Measurements from ENCODE around the gene RBM18.

The RBM18 gene

DNA sequence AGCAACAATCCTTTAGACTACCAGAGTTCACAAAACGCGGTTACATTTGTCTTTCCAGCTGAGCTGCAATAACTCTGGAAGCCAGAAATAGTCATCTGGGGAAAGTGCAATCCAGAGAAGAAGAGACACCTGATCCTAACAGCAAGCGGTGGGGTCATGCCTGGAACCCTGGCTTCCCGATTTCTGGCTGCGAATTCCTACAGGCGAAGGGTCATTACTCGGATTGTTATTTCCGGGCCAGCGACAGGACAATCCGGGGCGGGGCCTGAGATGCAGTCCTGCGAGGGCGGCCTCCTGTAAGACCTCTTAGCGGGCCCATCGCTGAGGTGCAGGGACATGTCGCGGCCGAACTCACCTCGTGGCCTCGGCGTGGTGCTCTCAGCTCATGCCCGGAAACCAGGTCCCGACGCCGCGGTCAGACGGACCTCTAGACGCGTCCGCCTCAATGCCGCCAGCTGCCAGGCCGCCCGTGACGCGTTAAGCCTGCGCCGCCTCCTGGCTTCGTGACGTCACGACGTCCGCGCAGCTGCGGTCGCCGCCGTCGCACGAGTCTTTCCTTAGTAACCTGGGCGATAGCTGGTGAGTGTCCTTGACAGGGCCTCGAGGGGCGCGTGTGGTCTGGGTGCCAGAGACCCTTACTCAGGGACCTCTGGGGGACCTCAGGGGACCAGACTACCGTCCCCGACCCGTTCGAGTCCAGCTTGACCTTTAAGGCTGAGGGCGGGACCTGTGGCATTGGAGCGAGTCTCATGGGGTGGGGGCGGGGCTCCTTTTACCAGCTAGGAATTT lies at the start of gene RBM18, which contains the start of gene MRRF:
Gene RBM18, minus strand, starts transcription at position 481 of the 789 bp plus-strand sequence. CDS start 3,348 bp downstream, outside the sequence.
Gene MRRF, plus strand, starts transcription at position 523 of the 789 bp plus-strand sequence. CDS start 6,010 bp downstream, outside the sequence.
- in situ Hi-C loops (cut with MboI; ENCODE audit: low sequenced_read_pairs) = no loop called here

DNA sequence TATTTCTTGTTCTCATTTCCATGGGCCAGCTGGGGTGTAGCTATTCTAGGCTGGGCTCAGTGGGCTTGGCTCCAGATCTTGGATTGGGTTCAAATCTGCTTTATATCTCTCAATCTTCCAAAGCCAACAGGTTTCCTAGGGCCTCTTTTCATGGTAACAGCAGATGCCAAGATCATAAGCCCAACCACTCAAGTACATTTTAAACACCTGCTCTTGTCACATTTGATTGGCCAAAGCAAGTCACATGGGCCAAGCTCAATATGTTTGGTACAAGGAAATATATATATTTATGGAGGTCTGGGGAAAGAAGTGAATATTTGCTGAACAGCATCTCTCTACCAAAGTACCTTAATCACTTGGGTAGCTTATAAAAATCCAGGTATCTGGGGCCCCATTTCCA lies 49.5 kb upstream of the RBM18 start:
- in situ Hi-C loops (cut with MboI; ENCODE audit: low sequenced_read_pairs) = no loop called here

DNA sequence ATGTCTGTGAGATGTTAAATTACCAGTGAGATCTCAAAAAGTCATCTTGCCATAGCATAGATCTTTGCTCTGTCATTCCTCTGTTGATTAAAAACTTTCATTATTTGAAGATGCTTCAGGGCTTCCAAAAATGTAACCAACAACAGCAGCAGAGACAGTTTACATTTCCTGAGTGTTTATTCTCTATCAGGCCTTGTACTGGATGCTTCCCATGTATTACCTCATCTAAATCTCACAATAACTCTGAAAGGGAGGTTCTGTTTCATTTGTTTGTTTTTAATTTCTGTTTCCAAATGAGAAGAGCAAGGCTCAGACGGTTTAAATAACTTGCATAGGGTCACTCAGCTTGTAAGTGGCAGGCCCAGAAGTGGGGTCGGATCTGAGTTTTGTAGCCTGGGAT lies 45.2 kb upstream of the RBM18 start:
- in situ Hi-C loops (cut with MboI; ENCODE audit: low sequenced_read_pairs) = no loop called here

DNA sequence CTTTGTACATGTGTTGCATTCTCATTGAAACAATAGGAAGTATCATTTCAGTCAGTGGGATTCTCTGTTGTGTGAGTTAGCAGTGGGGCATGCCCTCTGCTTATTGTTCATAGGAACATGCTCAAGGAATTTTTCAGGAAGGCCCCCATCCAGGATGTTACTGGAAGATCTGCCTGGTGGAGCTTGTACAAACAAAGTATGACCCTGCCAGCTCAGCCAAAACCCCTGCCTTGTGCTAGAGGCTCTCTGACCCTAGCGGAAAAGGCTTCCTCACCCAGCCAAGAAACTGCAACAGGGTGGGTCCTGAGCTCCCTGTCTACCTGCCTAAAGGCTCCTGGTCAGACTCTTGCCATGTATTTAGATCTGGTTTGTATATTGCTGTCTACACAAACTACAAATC lies 43.3 kb upstream of the RBM18 start:
- in situ Hi-C loops (cut with MboI; ENCODE audit: low sequenced_read_pairs) = no loop called here

- in situ Hi-C loops (cut with MboI; ENCODE audit: low sequenced_read_pairs) = no loop called here
These were observed 42.4 kb upstream of the RBM18 start for GRCh38 chr9:122307061-122307460.

GRCh38 chr9:122302237-122303093 lies 37.8 kb upstream of the RBM18 start:
- in situ Hi-C loops (cut with MboI; ENCODE audit: low sequenced_read_pairs) = no loop called here

DNA sequence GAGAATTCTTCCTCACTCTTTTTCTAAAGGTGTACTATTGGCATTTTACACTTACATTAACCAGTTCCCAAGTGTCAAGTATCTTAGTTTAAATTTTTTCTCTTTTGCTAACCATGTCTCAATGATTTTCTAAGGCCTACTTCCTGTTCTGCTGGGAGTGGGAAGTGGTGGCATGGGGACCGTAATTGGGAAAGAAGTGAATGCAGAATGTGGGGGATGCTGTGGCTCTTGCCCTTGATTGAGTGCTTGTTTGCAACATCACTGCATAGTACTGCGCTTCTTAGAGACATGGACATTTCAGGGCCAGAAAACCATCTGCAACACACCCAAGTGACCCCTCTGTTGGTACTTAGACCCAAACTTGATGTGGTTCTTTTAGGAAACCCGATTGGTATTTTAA lies 32.9 kb upstream of the RBM18 start:
- in situ Hi-C loops (cut with MboI; ENCODE audit: low sequenced_read_pairs) = no loop called here

DNA sequence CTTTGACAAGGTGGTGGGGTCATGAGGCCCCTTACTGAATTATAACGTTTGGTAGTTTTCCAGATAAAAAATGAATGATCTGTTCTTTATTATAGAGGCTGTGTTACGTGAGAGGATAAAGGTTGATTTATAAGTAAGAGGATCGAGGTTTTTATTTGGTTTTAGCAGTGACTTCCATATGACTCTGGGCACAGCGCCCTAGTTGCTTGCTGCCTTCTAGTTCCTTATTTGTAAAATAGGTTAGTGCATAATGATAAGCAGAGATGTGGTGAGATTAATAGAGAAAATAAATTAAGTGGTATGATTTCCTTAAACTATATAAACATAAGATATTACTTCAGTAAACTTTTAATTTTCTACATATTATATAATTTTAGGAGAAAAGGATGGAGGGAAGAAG lies 29.9 kb upstream of the RBM18 start:
- in situ Hi-C loops (cut with MboI; ENCODE audit: low sequenced_read_pairs) = no loop called here

DNA sequence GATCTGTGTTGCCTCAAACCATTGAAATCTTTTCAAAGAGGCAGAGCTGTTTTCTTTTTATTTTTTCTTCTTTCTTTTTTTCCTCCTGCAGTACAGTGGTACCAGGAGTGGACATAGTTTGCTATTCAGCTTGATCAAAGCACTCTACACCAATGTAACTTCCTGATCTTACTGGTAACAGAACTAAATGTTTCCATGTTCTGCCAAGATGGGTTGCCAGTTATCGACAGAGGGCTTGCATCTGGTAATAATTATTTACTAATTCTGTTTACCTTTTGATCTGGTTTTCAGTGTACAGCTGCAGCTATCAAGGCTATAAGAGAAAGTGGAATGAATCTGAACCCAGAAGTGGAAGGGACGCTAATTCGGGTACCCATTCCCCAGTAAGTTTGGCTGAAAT lies 26.8 kb upstream of the RBM18 start:
- in situ Hi-C loops (cut with MboI; ENCODE audit: low sequenced_read_pairs) = no loop called here

DNA sequence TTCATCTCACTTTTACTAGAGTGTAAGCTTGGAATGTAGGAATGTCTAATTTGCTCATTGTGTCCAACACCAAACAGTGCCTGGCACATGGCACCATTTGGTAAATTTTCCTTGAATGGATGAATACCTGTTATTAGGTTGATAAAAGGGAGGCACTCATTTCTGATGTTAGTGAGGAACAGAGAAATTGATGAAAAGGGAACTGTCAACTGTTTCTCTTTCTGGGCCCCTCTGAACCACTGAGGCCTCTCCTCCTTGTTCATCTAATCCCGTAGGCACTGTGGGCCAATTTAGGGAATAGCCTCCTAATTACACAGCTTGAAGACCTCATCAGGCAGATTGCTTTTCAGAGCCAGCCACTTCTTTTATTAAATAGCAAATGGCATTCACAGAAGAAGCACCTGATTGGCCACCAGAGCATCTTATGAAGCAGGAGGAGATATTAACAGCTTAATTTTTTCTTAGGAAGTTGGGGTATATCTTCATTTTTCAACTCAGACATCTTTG lies 22.6 kb upstream of the RBM18 start:
- in situ Hi-C loops (cut with MboI; ENCODE audit: low sequenced_read_pairs) = no loop called here

GRCh38 chr9:122286764-122287163 lies 22.1 kb upstream of the RBM18 start:
- in situ Hi-C loops (cut with MboI; ENCODE audit: low sequenced_read_pairs) = no loop called here

- in situ Hi-C loops (cut with MboI; ENCODE audit: low sequenced_read_pairs) = no loop called here
These were observed 16.7 kb upstream of the RBM18 start for GRCh38 chr9:122281368-122281767.

DNA sequence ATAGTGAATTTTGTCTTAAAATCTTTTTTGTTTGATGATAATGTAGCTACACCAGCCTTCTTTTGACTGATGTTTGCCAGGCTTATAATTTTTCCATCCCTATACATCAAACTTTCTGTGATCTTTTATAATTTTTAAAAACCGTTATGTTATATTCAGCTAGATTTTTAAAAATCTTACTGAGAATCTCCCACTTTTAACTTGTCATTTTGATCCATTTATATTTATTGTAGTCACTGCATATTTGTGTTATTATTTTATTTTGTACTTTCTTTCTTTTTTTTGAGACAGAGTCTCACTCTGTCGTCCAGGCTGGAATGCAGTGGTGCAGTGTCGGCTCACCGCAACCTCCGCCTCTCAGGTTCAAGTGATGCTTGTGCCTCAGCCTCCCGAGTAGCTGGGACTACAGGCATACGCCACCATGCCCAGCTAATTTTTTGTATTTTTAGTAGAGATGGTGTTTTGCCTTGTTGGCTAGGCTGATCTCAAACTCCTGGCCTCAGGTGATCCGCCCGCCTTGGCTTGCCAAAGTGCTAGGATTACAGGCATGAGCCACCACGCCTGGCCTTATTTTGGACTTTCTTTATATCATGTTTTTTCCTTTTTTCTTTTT lies 12.8 kb upstream of the RBM18 start:
- in situ Hi-C loops (cut with MboI; ENCODE audit: low sequenced_read_pairs) = no loop called here

GRCh38 chr9:122276096-122276495 lies 11.5 kb upstream of the RBM18 start:
- in situ Hi-C loops (cut with MboI; ENCODE audit: low sequenced_read_pairs) = no loop called here

- in situ Hi-C loops (cut with MboI; ENCODE audit: low sequenced_read_pairs) = no loop called here
These were observed 9.4 kb upstream of the RBM18 start for GRCh38 chr9:122274055-122274454.

- in situ Hi-C loops (cut with MboI; ENCODE audit: low sequenced_read_pairs) = no loop called here
These were observed 3.6 kb upstream of the RBM18 start for GRCh38 chr9:122268041-122268814.

- in situ Hi-C loops (cut with MboI; ENCODE audit: low sequenced_read_pairs) = no loop called here
These were observed 692 bp upstream of the RBM18 start for GRCh38 chr9:122265149-122265915.

- in situ Hi-C loops (cut with MboI; ENCODE audit: low sequenced_read_pairs) = no loop called here
These were observed 816 bp downstream of the RBM18 start for GRCh38 chr9:122263699-122264349.

DNA sequence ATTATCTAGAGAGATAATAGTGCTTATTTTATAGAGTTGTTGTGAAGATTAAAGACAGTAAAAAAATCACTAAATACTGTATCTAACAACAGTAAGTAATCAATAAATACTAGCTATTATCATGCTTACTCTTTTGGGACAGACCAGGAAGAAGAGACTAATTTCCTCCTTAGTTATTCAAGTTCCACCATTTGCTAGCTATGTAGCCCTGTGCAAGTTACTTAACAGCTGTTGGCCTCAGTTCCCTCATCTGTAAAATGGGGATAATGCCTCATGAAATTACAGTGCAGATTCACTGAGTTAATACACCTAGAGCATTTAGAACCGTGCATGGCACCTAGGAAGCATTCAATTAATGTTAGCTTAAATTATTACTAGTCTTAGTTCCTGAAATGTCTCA lies 2.6 kb downstream of the RBM18 start:
- in situ Hi-C loops (cut with MboI; ENCODE audit: low sequenced_read_pairs) = no loop called here
